ENCODE results near the gene BCAR3.
"Not testable (repeated sequence)": the region's sequence is repeated elsewhere in the genome, so short reads cannot be mapped to it uniquely, and the experiment has no call there.

The BCAR3 gene

GRCh38 chr1:93667642-93668041, 14.0 kb downstream of the BCAR3 start:
- DNase-seq: no peak

- DNase-seq: no peak
Observed at GRCh38 chr1:93666613-93667384, 14.8 kb downstream of the BCAR3 start.

GRCh38 chr1:93665015-93665414, 16.6 kb downstream of the BCAR3 start:
- no peak for DNase-seq

- DNase-seq: no peak
Observed at GRCh38 chr1:93663208-93663614, 18.4 kb downstream of the BCAR3 start.

GRCh38 chr1:93662481-93663207, 19.0 kb downstream of the BCAR3 start:
- no peak for DNase-seq

GRCh38 chr1:93661829-93662474, 19.7 kb downstream of the BCAR3 start:
- DNase-seq: peak; percentile 54

- not testable (repeated sequence) for DNase-seq
Observed at GRCh38 chr1:93661341-93661740, 20.3 kb downstream of the BCAR3 start.

- peak; percentile 80 for DNase-seq
Observed at GRCh38 chr1:93659822-93660503, 21.7 kb downstream of the BCAR3 start.

- no peak for DNase-seq
Observed at GRCh38 chr1:93658188-93658587, 23.4 kb downstream of the BCAR3 start.

GRCh38 chr1:93656491-93656890, 25.1 kb downstream of the BCAR3 start:
- no peak for DNase-seq

- DNase-seq: no peak
Observed at GRCh38 chr1:93653656-93654055, 28.0 kb downstream of the BCAR3 start.

- DNase-seq: no peak
Observed at GRCh38 chr1:93652323-93652949, 29.2 kb downstream of the BCAR3 start.

GRCh38 chr1:93651695-93652094, 29.9 kb downstream of the BCAR3 start:
- DNase-seq: no peak

- not testable (repeated sequence) for DNase-seq
Observed at GRCh38 chr1:93650159-93650558, 31.5 kb downstream of the BCAR3 start.

- DNase-seq: no peak
Observed at GRCh38 chr1:93649231-93649630, 32.4 kb downstream of the BCAR3 start.

GRCh38 chr1:93648656-93649055, 33.0 kb downstream of the BCAR3 start:
- no peak for DNase-seq

GRCh38 chr1:93641527-93641926, 40.1 kb downstream of the BCAR3 start:
- no peak for DNase-seq

- DNase-seq: no peak
Observed at GRCh38 chr1:93640656-93641440, 40.8 kb downstream of the BCAR3 start.

- DNase-seq: no peak
Observed at GRCh38 chr1:93638981-93639380, 42.7 kb downstream of the BCAR3 start.

GRCh38 chr1:93638307-93638847, 43.3 kb downstream of the BCAR3 start:
- DNase-seq: no peak

GRCh38 chr1:93636712-93637111, 44.9 kb downstream of the BCAR3 start:
- no peak for DNase-seq
